Renal cortex interstitium (tissue), 15 donors: ENCODE results near the gene ZNF728. TPM values are rescaled to one million over a fixed set of nuclear protein-coding genes. Genes with fewer than 3 reads are reported as not detected.
"Not testable (repeated sequence)": the region's sequence is repeated elsewhere in the genome, so short reads cannot be mapped to it uniquely, and the experiment has no call there.

Experiments used
- DNase-seq, 11 donors: peaks; one replicate each; pipeline ENCODE4 v3.0.0-alpha.2; 2013; ENCODE audit warnings: low read depth in 9 of 11, low spot score in 4 of 11; ENCODE audit errors: extremely low read depth in 1 of 11
- long read RNA-seq, 16 experiments: transcript quantifications; one replicate each; lab custom pipeline, GENCODE V29; 2026
- polyA plus RNA-seq, 3 donors: library from polyadenylated mRNA; unstranded; fragments of 120-200 nt; gene quantifications; one replicate each; pipeline ENCODE4 v1.2.1, GENCODE V29; 2013; ENCODE audit not compliant: insufficient read length in 3 of 3

ZNF728 gene
- under 1 TPM in 2 of 3 donors, not detected in 1; 0.13 to 0.20 TPM for polyA plus RNA-seq
- long read RNA-seq, donor 1, result 0 reads
- long read RNA-seq, donor 2, result 0 reads
- long read RNA-seq, donor 3, partial matches to known transcripts, result 7 of 7 reads
- long read RNA-seq, donor 3, other reads (novel, unspliced or antisense), result 0 of 7 reads
- long read RNA-seq, donor 4, partial matches to known transcripts, result 7 of 7 reads
- long read RNA-seq, donor 4, other reads (novel, unspliced or antisense), result 0 of 7 reads
- long read RNA-seq, donor 5, partial matches to known transcripts, result 18 of 18 reads
- long read RNA-seq, donor 5, other reads (novel, unspliced or antisense), result 0 of 18 reads
- long read RNA-seq, donor 6, result 0 reads
- long read RNA-seq, donor 7, partial matches to known transcripts, result 17 of 17 reads
- long read RNA-seq, donor 7, other reads (novel, unspliced or antisense), result 0 of 17 reads
- long read RNA-seq, donor 8, partial matches to known transcripts, result 14 of 14 reads
- long read RNA-seq, donor 8, other reads (novel, unspliced or antisense), result 0 of 14 reads
- long read RNA-seq, donor 9, result 0 reads
- long read RNA-seq, donor 10, partial matches to known transcripts, result 6 of 6 reads
- long read RNA-seq, donor 10, other reads (novel, unspliced or antisense), result 0 of 6 reads
- long read RNA-seq, donor 11, result 0 reads
- long read RNA-seq, donor 12, result 0 reads
- long read RNA-seq, donor 13, partial matches to known transcripts, result 29 of 29 reads
- long read RNA-seq, donor 13, other reads (novel, unspliced or antisense), result 0 of 29 reads
- long read RNA-seq, donor 14, result 0 reads
- long read RNA-seq, donor 15, result 0 reads
- long read RNA-seq, donor 16, partial matches to known transcripts, result 17 of 17 reads
- long read RNA-seq, donor 16, other reads (novel, unspliced or antisense), result 0 of 17 reads

DNA sequence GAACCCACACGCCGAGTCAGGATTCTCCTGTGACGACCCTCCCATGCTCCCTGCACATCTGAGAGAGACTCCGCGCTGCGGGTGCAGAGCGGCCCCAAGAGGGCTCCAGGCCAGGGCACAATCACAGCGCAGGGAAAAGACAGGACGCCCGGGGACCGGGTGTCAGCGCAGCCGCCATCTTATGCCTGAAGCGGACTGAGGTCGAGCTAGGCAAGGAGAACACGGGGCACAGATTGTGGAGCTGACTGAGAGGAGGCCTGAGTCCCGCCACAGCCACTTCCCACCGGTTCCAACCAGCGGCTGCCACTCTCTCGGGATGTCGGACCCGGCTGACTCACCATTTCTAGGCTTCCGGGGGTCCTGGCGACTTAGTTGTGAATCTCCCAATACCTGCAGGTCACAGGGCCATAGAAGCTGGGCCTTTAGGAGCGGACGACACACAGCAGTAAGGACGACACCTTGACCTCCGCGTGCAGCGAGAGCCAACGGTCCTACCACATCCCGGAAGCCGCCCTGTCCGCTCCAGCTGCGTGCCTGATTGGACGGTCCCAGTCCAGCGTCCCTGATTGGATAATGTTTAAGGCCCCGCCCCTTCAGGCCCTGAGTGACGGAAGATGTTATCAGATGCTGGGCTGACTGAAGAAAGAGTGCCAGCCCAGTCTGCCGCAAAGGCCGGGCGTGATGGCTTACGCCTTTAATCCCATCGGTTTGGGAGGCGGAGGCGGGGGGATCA lies at the start of gene ZNF728:
TSS of gene ZNF728 (minus strand) at position 487 of the 733 bp plus-strand sequence. CDS start at position 341, 146 bp downstream.
- peak in 1 of 11 donors; percentile 4 for DNase-seq

DNA sequence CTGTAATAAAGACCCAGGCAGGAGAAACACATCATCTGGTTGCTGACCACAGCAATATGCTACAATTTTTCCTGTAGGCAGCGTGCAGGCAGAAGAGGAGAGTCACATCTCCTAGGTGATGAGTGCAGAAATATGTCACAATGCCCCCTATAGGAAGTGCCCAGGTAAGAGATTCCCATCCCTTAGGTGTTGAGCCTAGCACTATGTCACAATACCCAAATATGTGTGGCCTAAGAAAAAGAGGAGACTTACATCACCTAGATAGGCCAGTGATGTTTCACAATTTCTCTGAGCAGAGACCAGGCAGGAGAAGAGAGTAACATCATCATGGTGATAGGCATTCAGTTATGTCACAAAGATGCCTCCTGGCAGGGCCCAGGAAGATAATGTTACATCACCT lies 49.4 kb upstream of the ZNF728 start:
- DNase-seq, result no peak

DNA sequence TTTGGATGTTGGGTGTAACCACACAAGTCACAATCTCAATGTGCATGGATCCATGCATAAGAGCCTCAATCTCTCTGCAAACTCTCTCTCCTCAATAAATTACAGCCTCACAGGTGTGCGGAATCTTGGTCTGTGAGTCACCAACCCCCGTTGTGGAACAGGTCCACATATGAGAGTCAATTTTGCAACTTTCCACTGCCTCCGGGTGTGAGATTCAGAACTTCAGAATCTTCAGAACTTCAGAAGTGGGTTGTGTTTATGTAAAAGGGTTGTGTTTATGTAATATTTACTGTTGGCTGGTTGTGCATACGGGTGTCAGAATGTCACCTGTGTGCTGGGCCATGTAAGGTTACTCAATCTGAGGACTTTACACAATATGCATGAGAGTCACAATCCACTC lies 46.3 kb upstream of the ZNF728 start:
- DNase-seq, result no peak

DNA sequence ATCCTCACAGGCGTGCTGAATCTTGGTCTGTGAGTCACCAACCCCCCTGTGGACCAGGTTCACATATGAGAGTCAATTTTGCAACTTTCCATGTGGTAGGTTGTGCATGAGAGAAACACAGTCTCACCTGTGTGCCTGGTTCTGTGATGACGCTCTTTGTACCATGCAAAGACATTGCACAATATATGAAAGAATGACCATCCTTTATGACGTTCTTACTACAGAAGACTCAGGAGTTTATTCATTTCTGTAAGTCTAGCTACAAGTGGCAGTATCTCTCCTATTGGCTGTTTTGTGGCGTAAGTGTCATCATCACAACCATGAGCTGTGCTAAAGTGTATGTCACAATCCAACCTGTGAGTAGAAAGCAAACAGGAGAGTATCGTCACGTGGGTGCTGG lies 43.8 kb upstream of the ZNF728 start:
- DNase-seq, result no peak

DNA sequence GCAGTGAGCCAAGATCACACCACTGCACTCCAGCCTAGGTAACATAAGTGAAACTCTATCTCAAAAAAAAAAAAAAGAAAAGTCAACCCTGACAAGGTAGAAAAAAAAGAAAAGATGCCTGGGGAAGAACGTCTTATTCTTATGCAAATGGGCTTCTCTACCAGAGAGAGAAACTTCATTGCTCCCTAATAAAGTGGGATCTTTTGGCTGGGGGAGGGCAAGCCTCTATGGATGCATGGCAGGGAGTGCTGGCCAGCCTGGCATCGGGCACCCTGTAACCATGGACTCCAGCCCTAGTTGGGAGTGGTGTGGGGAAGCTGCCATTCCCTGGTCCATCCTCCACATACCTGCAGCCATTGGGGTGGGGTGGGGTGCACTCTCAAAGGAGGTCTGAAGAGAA lies 30.7 kb upstream of the ZNF728 start:
- no peak for DNase-seq

DNA sequence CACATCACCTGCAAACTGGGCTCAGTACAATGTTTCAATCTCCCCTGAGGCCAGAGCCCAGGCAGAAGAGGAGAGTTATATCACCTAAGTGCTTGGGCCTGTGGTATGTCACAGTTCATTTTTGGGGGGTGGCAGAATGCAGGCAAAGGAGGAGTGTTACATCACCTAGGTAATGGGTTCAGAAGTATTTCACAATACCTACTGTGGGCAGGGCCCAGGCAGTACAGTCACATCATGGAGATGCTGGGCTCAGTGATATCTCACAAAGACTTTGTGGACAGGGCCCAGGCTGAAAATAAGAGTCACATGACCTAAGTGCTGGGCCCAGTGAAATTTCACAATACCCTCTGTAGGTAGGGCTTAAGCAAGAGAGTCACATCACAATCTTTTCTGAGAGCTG lies 12.7 kb upstream of the ZNF728 start:
- no peak for DNase-seq

DNA sequence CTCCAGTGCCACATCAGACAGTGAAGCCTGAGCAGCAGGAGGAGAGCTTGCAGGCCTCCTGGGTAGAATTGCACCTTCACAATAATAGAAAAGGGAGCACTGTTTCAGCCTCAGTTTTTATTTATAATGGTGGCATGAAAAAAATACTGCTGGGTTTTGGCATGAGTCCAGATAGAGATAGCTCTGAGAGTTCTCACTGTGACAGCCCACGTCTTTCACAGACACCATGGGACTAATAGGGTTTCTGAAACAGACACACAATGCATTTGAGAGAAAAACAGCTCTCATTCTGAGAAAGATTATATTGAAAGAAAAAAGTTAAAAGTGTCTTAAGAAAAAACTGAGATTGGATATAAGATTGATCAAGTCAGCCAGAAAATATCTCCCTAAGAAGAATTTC lies 8.0 kb downstream of the ZNF728 start:
- not testable (repeated sequence) for DNase-seq

DNA sequence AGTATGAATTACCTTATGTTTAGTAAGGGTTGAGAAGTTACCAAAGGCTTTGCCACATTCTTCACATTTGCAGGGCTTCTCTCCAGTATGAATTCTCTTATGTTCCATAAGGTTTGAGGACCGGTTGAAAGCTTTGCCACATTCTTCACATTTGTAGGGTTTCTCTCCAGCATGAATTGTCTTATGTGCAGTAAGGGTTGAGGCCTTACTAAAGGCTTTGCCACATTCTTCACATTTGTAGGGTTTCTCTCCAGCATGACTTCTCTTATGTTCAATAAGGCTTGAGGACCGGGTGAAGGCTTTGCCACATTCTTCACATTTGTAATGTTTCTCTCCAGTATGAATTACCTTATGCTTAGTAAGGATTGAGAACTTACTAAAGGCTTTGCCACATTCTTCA lies 26.7 kb downstream of the ZNF728 start:
- no peak for DNase-seq

DNA sequence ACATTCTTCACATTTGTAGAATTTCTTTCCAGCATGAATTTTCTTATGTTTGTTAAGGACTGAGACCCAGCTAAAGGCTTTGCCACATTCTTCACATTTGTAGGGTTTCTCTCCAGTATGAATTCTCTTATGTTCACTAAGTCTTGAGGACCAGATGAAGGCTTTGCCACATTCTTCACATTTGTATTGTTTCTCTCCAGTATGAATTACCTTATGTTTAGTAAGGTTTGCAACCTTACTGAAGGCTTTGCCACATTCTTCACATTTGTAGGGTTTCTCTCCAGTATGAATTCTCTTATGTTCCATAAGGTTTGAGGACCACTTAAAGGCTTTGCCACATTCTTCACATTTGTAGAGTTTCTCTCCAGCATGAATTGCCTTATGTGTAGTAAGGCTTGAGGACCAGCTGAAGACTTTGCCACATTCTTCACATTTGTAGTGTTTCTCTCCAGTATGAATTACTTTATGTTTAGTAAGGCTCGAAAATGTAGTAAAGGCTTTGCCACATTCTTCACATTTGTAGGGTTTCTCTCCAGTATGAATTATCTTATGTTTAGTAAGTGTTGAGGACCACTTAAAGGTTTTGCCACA lies 27.3 kb downstream of the ZNF728 start:
- DNase-seq, result not testable (repeated sequence)

DNA sequence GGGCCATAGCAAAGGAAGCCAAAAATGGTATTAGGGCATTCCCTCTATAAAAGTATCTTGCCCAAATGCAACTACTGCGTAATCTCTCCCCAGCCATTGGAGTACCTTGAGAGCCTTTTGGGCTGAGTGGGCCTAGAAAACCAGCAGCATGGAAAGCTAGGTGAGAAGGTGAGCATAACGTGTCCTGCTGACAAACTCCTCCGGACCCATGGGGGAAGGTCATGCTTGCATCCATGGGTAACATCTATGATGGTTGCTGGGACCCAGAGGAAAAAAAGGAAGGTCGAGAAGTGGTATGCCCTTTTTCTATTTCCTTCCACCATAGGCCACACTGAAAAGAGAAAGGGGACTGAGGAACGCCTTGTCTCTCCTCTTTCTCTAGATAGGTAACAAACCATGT lies 57.4 kb downstream of the ZNF728 start:
- DNase-seq, result peak in 6 of 11 donors; percentile 0 to 1 (median 0)

DNA sequence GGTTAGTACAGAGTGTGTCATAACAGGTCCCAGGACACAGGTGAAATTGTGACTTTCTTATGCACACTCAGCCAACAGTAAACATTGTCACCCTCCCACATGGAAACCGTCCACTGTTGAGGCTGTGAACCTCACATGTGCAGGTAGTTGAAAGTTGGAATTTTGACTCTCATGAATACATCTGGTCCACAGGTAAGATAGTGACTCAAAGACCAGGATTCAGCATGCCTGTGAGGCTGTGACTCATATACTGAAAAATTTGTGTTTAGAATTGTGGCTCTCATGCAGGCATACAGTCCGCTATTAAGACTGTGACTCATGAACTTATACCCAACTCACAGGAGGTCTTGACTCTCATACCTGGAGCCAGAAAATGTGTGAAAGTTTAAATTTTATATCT lies 67.8 kb downstream of the ZNF728 start:
- no peak for DNase-seq

DNA sequence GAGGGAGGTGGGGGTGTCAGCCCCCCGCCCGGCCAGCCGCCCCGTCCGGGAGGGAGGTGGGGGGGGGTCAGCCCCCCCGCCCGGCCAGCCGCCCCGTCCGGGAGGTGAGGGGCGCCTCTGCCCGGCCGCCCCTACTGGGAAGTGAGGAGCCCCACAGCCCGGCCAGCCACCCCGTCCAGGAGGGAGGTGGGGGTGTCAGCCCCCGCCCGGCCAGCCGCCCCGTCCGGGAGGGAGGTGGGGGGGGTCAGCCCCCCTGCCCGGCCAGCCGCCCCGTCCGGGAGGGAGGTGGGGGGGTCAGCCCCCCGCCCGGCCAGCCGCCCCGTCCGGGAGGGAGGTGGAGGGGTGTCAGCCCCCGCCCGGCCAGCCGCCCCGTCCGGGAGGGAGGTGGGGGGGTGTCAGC lies 75.4 kb downstream of the ZNF728 start:
- DNase-seq, result not testable (repeated sequence)

DNA sequence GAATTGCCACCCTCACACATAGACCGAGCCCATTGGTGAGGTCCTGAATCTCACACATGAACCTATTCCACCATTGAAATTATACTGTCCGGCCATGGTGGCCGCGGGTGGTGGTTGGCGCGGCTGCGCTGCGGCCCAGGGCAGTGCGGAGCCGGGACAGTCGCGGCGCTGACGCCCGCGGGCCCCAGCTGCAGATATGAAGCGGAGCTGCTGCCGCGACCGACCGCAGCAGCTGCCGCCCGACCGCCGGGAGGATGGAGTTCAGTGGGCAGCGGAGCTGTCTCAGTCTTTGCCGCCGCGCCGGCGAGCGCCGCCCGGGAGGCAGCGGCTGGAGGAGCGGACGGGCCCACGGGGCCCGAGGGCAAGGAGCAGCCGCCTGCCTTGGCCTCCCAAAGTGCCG lies 77.8 kb downstream of the ZNF728 start:
- not testable (repeated sequence) for DNase-seq

Other genes starting within 250 kb of the ZNF728 start
- 1 to 10 TPM in 1 of 3 donors, under 1 TPM in 2; 0.34 to 1.1 (median 0.45) TPM for gene ZNF99, start 219.0 kb downstream of the ZNF728 start, polyA plus RNA-seq
- gene ZNF723, start 170.9 kb downstream of the ZNF728 start, polyA plus RNA-seq, result under 1 TPM in 1 of 3 donors, not detected in 2; 0.09 TPM
- 10 to 100 TPM in 1 of 3 donors, 1 to 10 TPM in 2; 7.0 to 10.1 (median 7.1) TPM for gene ZNF730, start 113.8 kb upstream of the ZNF728 start, polyA plus RNA-seq
- 1 to 10 TPM; 5.0 to 6.1 (median 5.6) TPM for gene ZNF724, start 247.2 kb upstream of the ZNF728 start, polyA plus RNA-seq